Measurements from ENCODE around the gene PPP2R3B. TPM values are rescaled to one million over a fixed set of nuclear protein-coding genes. Genes with fewer than 3 reads are reported as not detected.

The PPP2R3B gene
- total and polyA plus RNA-seq, 2 of the 13 experiments (the other 11 are each of a cell fraction or from before 2014, with no cell fraction given), result 17.0 to 21.4 TPM

DNA sequence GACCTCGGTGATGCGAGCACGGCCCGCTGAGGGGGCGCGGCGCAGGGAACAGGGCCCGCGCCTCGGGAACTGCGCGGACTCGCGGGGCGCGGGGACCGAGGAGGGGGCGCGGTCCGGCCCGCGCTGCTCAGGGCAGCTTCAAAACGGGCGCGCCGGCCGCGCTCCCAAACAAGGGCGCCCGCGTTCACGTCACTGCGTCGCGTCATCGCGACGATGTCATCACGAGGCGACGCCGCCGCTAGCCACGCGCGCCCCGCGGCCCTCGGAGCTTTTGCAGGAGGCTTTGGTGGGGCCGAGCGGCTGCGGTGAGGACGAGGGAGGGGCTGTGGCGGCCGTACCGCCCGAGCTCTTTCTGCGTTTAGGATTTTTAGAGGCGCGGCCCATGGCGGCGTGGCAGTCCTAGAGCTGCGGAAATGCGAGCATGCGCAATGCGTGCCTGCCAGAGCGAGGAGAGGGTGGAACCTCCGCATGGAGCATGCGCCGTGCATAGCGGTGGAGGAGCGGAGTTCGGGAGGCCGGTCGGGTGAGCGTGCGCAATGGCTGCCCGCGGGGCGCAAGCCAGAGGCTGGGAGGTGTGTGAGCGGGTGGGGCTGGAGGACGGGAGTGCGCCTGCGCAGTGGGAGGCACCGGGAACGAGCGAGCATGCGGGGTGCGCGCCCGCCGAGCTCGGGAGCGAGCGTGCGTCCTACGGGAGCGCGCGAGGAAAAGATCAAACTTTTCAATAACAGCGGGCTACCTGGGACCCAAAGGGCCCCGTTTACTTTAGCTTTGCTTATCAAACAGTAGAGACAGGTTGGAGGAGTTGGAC lies at the start of gene PPP2R3B (continued):
- TF ChIP-seq SNAI1 (CRISPR knock-in tag; IDR thresholded peaks at IDR 0.05; ENCODE audit: borderline replicate concordance), result no peak
- TF ChIP-seq MED8 (CRISPR knock-in tag; IDR thresholded peaks at IDR 0.05; ENCODE audit: insufficient replicate concordance), result peak; percentile 67
- peak; percentile 93 for TF ChIP-seq ERF (CRISPR knock-in tag; IDR thresholded peaks at IDR 0.05)
- TF ChIP-seq MXD1 (CRISPR knock-in tag; IDR thresholded peaks at IDR 0.05), result peak; percentile 96
- TF ChIP-seq ZNF207 (IDR thresholded peaks at IDR 0.05; ENCODE audit: borderline replicate concordance), result no peak
- TF ChIP-seq THAP7 (CRISPR knock-in tag; IDR thresholded peaks at IDR 0.05), result 0 out of 2 replicates have a peak, but pooled peaks have one; percentile 29
- peak; percentile 82 for TF ChIP-seq HDAC2 (CRISPR knock-in tag; IDR thresholded peaks at IDR 0.05)
- TF ChIP-seq, protein P1, sequence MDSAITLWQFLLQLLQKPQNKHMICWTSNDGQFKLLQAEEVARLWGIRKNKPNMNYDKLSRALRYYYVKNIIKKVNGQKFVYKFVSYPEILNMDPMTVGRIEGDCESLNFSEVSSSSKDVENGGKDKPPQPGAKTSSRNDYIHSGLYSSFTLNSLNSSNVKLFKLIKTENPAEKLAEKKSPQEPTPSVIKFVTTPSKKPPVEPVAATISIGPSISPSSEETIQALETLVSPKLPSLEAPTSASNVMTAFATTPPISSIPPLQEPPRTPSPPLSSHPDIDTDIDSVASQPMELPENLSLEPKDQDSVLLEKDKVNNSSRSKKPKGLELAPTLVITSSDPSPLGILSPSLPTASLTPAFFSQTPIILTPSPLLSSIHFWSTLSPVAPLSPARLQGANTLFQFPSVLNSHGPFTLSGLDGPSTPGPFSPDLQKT (CRISPR knock-in tag; IDR thresholded peaks at IDR 0.05; ENCODE audit: borderline replicate concordance), result 0 out of 2 replicates have a peak, but pooled peaks have one; percentile 68
- TF ChIP-seq ZNF589 (CRISPR knock-in tag; conservative IDR thresholded peaks at IDR 0.05), result 0 out of 2 replicates have a peak, but pooled peaks have one; percentile 61
- 0 out of 2 replicates have a peak, but pooled peaks have one; percentile 20 for TF ChIP-seq ZNF414 (CRISPR knock-in tag; IDR thresholded peaks at IDR 0.05)
- TF ChIP-seq ZKSCAN1 (IDR thresholded peaks at IDR 0.05; ENCODE audit: low read length), result 0 out of 2 replicates have a peak, but pooled peaks have one; percentile 11
- no peak for TF ChIP-seq ZNF780A (CRISPR knock-in tag; IDR thresholded peaks at IDR 0.05)
- TF ChIP-seq HOXD1 (CRISPR knock-in tag; IDR thresholded peaks at IDR 0.05), result peak; percentile 79; the same call in 1 of the 2 replicates
- TF ChIP-seq, protein P2, sequence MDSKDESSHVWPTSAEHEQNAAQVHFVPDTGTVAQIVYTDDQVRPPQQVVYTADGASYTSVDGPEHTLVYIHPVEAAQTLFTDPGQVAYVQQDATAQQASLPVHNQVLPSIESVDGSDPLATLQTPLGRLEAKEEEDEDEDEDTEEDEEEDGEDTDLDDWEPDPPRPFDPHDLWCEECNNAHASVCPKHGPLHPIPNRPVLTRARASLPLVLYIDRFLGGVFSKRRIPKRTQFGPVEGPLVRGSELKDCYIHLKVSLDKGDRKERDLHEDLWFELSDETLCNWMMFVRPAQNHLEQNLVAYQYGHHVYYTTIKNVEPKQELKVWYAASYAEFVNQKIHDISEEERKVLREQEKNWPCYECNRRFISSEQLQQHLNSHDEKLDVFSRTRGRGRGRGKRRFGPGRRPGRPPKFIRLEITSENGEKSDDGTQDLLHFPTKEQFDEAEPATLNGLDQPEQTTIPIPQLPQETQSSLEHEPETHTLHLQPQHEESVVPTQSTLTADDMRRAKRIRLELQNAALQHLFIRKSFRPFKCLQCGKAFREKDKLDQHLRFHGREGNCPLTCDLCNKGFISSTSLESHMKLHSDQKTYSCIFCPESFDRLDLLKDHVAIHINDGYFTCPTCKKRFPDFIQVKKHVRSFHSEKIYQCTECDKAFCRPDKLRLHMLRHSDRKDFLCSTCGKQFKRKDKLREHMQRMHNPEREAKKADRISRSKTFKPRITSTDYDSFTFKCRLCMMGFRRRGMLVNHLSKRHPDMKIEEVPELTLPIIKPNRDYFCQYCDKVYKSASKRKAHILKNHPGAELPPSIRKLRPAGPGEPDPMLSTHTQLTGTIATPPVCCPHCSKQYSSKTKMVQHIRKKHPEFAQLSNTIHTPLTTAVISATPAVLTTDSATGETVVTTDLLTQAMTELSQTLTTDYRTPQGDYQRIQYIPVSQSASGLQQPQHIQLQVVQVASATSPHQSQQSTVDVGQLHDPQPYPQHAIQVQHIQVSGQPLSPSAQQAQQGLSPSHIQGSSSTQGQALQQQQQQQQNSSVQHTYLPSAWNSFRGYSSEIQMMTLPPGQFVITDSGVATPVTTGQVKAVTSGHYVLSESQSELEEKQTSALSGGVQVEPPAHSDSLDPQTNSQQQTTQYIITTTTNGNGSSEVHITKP (CRISPR knock-in tag; IDR thresholded peaks at IDR 0.05; ENCODE audit: low read depth), result 0 out of 2 replicates have a peak, but pooled peaks have one; percentile 34
- TF ChIP-seq TBX3 (IDR thresholded peaks at IDR 0.05; ENCODE audit: borderline replicate concordance), result no peak; the same call in 1 of the 2 replicates
- TF ChIP-seq, protein P3, sequence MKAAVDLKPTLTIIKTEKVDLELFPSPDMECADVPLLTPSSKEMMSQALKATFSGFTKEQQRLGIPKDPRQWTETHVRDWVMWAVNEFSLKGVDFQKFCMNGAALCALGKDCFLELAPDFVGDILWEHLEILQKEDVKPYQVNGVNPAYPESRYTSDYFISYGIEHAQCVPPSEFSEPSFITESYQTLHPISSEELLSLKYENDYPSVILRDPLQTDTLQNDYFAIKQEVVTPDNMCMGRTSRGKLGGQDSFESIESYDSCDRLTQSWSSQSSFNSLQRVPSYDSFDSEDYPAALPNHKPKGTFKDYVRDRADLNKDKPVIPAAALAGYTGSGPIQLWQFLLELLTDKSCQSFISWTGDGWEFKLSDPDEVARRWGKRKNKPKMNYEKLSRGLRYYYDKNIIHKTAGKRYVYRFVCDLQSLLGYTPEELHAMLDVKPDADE (CRISPR knock-in tag; IDR thresholded peaks at IDR 0.05), result no peak; the same call in 1 of the 2 replicates
- peak; percentile 97; the same call in 1 of the 2 replicates for TF ChIP-seq SRY (CRISPR knock-in tag; IDR thresholded peaks at IDR 0.05)
- 0 out of 2 replicates have a peak, but pooled peaks have one; percentile 37 for TF ChIP-seq ZNF12 (CRISPR knock-in tag; IDR thresholded peaks at IDR 0.05)
- peak; percentile 95 for TF ChIP-seq POLR2G (IDR thresholded peaks at IDR 0.05; ENCODE audit: low read depth, low read length)

Measured in HepG2 (cell line).